ENCODE results near the gene YBX2.

Gene YBX2

GRCh38 chr17:7243453-7243729, 51.0 kb downstream of the YBX2 start:
- no peak for DNase-seq (ENCODE audit: low spot score)

- peak; percentile 97 for DNase-seq (ENCODE audit: low spot score)
These were observed 51.6 kb downstream of the YBX2 start for GRCh38 chr17:7242717-7243452.

GRCh38 chr17:7241783-7242716, 52.4 kb downstream of the YBX2 start, which contains the start of gene GABARAP:
GABARAP (minus strand) TSS chr17:7242449; CDS start chr17:7242330, 119 bp downstream.
- peak; percentile 97 for DNase-seq (ENCODE audit: low spot score)

GRCh38 chr17:7241090-7241733, 53.2 kb downstream of the YBX2 start:
- DNase-seq (ENCODE audit: low spot score), result no peak

GRCh38 chr17:7240375-7240774, 54.1 kb downstream of the YBX2 start:
- no peak for DNase-seq (ENCODE audit: low spot score)

GRCh38 chr17:7239091-7240027, 55.1 kb downstream of the YBX2 start, which contains the start of gene PHF23:
PHF23 (minus strand) TSS chr17:7239457; CDS start chr17:7239279, 178 bp downstream.
- peak; percentile 99 for DNase-seq (ENCODE audit: low spot score)

- peak; percentile 38 for DNase-seq (ENCODE audit: low spot score)
These were observed 55.9 kb downstream of the YBX2 start for GRCh38 chr17:7238420-7239090.

All from hematopoietic multipotent progenitor cell treated with erythropoietin and hydrocortisone succinate and interleukin-3 and kit ligand, for 15 days (in vitro differentiated cells).